ENCODE data around the gene ZBTB49. TPM values are rescaled to one million over a fixed set of nuclear protein-coding genes. Genes with fewer than 3 reads are reported as not detected.

ZBTB49 gene
- total and polyA plus RNA-seq, 2 of the 13 experiments (the other 11 are each of a cell fraction or from before 2014, with no cell fraction given): 3.3 to 4.3 TPM

DNA sequence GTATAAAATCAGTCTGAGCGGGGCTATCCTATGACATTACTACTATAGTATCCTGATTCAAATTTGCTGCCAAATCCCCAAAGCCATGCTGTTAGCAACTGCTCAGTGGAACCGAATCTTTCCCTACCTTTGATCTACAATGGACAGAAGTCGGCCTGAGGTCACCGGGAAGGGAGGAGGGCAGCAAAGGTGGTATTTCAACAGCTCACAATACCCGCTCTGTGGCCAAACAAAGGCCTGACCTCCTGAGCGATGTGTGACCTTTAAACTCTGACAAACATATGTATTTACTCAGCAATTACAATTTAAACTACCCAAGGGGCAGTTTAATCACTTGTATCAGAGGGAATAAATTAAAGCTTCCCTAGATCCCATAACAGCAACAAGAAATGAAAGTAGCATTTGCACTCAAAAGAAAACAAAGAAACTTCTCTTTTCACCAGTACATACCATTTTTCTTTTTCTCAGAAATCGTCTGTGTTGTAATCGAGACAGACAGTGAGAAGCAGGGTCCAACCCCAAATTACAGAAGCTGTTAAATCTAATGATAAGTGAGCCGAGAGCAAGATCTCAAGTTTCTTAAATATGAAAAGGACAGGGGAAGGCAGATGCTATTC is 30.5 kb upstream of the ZBTB49 start (continued):
- TF ChIP-seq, protein P1, sequence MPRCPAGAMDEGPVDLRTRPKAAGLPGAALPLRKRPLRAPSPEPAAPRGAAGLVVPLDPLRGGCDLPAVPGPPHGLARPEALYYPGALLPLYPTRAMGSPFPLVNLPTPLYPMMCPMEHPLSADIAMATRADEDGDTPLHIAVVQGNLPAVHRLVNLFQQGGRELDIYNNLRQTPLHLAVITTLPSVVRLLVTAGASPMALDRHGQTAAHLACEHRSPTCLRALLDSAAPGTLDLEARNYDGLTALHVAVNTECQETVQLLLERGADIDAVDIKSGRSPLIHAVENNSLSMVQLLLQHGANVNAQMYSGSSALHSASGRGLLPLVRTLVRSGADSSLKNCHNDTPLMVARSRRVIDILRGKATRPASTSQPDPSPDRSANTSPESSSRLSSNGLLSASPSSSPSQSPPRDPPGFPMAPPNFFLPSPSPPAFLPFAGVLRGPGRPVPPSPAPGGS (CRISPR knock-in tag; IDR thresholded peaks at IDR 0.05): no peak
- peak; percentile 75 for TF ChIP-seq ELF3 (CRISPR knock-in tag; IDR thresholded peaks at IDR 0.05)
- TF ChIP-seq MYC (CRISPR knock-in tag; IDR thresholded peaks at IDR 0.05; ENCODE audit: borderline replicate concordance): peak; percentile 52; the same call in 1 of the 2 replicates
- peak; percentile 41; the same call in 1 of the 2 replicates for TF ChIP-seq ZNF629 (CRISPR knock-in tag; conservative IDR thresholded peaks at IDR 0.05)
- no peak for TF ChIP-seq CCDC6 (CRISPR knock-in tag; IDR thresholded peaks at IDR 0.05)
- peak; percentile 76; the same call in 1 of the 2 replicates for TF ChIP-seq NFIC (IDR thresholded peaks at IDR 0.05; ENCODE audit: low read length)
- peak; percentile 47; the same call in 1 of the 2 replicates for TF ChIP-seq REPIN1 (CRISPR knock-in tag; IDR thresholded peaks at IDR 0.05; ENCODE audit: borderline replicate concordance, low read depth)
- TF ChIP-seq, protein P2, sequence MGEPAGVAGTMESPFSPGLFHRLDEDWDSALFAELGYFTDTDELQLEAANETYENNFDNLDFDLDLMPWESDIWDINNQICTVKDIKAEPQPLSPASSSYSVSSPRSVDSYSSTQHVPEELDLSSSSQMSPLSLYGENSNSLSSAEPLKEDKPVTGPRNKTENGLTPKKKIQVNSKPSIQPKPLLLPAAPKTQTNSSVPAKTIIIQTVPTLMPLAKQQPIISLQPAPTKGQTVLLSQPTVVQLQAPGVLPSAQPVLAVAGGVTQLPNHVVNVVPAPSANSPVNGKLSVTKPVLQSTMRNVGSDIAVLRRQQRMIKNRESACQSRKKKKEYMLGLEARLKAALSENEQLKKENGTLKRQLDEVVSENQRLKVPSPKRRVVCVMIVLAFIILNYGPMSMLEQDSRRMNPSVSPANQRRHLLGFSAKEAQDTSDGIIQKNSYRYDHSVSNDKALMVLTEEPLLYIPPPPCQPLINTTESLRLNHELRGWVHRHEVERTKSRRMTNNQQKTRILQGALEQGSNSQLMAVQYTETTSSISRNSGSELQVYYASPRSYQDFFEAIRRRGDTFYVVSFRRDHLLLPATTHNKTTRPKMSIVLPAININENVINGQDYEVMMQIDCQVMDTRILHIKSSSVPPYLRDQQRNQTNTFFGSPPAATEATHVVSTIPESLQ (CRISPR knock-in tag; conservative IDR thresholded peaks at IDR 0.05): 0 out of 2 replicates have a peak, but pooled peaks have one; percentile 23
- TF ChIP-seq, protein P3, sequence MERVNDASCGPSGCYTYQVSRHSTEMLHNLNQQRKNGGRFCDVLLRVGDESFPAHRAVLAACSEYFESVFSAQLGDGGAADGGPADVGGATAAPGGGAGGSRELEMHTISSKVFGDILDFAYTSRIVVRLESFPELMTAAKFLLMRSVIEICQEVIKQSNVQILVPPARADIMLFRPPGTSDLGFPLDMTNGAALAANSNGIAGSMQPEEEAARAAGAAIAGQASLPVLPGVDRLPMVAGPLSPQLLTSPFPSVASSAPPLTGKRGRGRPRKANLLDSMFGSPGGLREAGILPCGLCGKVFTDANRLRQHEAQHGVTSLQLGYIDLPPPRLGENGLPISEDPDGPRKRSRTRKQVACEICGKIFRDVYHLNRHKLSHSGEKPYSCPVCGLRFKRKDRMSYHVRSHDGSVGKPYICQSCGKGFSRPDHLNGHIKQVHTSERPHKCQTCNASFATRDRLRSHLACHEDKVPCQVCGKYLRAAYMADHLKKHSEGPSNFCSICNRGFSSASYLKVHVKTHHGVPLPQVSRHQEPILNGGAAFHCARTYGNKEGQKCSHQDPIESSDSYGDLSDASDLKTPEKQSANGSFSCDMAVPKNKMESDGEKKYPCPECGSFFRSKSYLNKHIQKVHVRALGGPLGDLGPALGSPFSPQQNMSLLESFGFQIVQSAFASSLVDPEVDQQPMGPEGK (CRISPR knock-in tag; IDR thresholded peaks at IDR 0.05): peak; percentile 85
- peak; percentile 32; the same call in 1 of the 2 replicates for TF ChIP-seq ELF1 (CRISPR knock-in tag; IDR thresholded peaks at IDR 0.05)
- no peak for TF ChIP-seq RNF219 (CRISPR knock-in tag; IDR thresholded peaks at IDR 0.05)
- TF ChIP-seq HOXA3 (CRISPR knock-in tag; IDR thresholded peaks at IDR 0.05): peak; percentile 73
- peak; percentile 60 for TF ChIP-seq TARDBP (CRISPR knock-in tag; IDR thresholded peaks at IDR 0.05)
- no peak for TF ChIP-seq HNRNPUL1 (IDR thresholded peaks at IDR 0.05; ENCODE audit: low read depth, low read length)
- TF ChIP-seq, protein P4, sequence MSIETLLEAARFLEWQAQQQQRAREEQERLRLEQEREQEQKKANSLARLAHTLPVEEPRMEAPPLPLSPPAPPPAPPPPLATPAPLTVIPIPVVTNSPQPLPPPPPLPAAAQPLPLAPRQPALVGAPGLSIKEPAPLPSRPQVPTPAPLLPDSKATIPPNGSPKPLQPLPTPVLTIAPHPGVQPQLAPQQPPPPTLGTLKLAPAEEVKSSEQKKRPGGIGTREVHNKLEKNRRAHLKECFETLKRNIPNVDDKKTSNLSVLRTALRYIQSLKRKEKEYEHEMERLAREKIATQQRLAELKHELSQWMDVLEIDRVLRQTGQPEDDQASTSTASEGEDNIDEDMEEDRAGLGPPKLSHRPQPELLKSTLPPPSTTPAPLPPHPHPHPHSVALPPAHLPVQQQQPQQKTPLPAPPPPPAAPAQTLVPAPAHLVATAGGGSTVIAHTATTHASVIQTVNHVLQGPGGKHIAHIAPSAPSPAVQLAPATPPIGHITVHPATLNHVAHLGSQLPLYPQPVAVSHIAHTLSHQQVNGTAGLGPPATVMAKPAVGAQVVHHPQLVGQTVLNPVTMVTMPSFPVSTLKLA (IDR thresholded peaks at IDR 0.05): no peak
- no peak for TF ChIP-seq IRF9 (CRISPR knock-in tag; IDR thresholded peaks at IDR 0.05; ENCODE audit: borderline replicate concordance)
- TF ChIP-seq, protein P5, sequence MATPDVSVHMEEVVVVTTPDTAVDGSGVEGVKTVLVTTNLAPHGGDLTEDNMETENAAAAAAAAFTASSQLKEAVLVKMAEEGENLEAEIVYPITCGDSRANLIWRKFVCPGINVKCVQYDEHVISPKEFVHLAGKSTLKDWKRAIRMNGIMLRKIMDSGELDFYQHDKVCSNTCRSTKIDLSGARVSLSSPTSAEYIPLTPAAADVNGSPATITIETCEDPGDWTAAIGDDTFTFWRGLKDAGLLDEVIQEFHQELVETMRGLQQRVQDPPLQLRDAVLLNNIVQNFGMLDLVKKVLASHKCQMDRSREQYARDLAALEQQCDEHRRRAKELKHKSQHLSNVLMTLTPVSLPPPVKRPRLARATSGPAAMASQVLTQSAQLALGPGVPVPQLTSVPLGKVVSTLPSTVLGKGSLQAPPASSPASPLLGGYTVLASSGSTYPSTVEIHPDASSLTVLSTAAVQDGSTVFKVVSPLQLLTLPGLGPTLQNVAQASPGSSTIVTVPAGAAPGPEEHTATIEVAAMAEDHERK (CRISPR knock-in tag; IDR thresholded peaks at IDR 0.05; ENCODE audit: low read depth): 0 out of 2 replicates have a peak, but pooled peaks have one; percentile 8
